Measurements from ENCODE around the gene ETF1. TPM values are rescaled to one million over a fixed set of nuclear protein-coding genes. Genes with fewer than 3 reads are reported as not detected.
"Not testable (repeated sequence)": the region's sequence is repeated elsewhere in the genome, so short reads cannot be mapped to it uniquely, and the experiment has no call there.

The ETF1 gene
- total RNA-seq, 4 donors from 2014 or later = 64.9 to 84.9 (median 80.4) TPM

DNA sequence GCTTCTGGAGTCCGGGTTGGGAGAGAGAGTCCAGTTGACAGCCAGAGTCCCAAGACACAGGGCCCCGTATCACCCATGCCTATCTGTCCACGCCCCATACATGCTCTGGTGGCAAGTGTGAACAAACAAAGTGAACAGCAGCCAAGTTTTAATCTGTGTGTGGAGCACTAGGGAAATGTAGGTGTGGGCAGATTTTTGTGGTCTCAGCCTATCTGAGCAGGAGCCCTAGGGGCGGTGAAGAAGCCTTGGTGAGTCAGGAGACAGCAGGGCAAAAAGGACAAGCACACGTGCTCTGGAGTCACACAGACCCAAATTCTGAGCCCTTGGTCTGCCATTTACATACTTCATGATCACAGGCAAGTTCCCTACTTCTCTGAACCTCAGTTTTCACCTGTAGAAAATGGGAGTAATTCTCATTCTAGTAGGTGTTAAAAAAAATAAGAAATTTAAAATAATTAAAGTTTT is 54.5 kb downstream of the ETF1 start:
- no peak overlapping the region for H3K4me3 ChIP-seq (replicated peaks in 1 of 3)
- no peaks in the 10 kb centered on the region for H3K27me3 ChIP-seq
- H3K9me3 ChIP-seq = no peaks in the 10 kb centered on the region
- 82 to 85% methylated on average over 4 to 5 of the region's 5 CpGs for WGBS, 2 donors
- TF ChIP-seq POLR2A (IDR thresholded peaks at IDR 0.05) = no peak
- TF ChIP-seq, protein P1, sequence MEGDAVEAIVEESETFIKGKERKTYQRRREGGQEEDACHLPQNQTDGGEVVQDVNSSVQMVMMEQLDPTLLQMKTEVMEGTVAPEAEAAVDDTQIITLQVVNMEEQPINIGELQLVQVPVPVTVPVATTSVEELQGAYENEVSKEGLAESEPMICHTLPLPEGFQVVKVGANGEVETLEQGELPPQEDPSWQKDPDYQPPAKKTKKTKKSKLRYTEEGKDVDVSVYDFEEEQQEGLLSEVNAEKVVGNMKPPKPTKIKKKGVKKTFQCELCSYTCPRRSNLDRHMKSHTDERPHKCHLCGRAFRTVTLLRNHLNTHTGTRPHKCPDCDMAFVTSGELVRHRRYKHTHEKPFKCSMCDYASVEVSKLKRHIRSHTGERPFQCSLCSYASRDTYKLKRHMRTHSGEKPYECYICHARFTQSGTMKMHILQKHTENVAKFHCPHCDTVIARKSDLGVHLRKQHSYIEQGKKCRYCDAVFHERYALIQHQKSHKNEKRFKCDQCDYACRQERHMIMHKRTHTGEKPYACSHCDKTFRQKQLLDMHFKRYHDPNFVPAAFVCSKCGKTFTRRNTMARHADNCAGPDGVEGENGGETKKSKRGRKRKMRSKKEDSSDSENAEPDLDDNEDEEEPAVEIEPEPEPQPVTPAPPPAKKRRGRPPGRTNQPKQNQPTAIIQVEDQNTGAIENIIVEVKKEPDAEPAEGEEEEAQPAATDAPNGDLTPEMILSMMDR (IDR thresholded peaks at IDR 0.05) = no peak
- no peak overlapping the region for H3K27ac ChIP-seq
- no peaks in the 10 kb centered on the region for H3K36me3 ChIP-seq
- intact Hi-C loops (cut with DNase I) = no loop called here
- no peak for DNase-seq
- H3K4me1 ChIP-seq = peaks cover 9 to 22% of the 10 kb centered on the region in 2 donors

DNA sequence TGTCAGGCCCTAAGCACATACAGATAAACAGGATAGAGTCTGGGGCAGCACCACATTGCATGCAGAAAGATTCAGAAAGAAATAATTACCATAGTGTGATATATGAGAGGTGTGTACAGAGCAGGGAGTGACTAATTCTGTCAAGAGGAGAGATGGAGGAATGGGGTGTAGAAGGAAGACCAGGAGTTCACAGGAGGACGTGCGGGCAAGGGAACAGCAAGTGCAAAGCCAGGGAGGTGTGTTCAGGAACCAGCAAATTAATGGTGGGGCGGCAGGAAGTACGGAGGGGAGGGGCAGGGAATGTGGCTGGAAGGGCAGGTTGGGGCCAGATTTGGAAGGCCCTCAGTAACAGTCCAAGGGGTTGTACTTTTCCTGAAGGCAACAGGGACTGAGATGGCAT is 60.4 kb downstream of the ETF1 start:
- Histone ChIP-seq H3K9me3 (no peaks in the 10 kb centered on the region), H3K27ac (no peak overlapping the region), H3K4me3 (replicated peaks in 1 of 3) (no peak overlapping the region), H3K4me1 (peaks cover 0 to 5% of the 10 kb centered on the region in 2 donors), H3K27me3 (no peaks in the 10 kb centered on the region), H3K36me3 (no peaks in the 10 kb centered on the region)
- no peak for TF ChIP-seq POLR2A (IDR thresholded peaks at IDR 0.05)
- TF ChIP-seq, protein P1 (IDR thresholded peaks at IDR 0.05) = no peak
- 62 to 66% methylated on average over 4 of the region's 4 CpGs for WGBS, 2 donors
- DNase-seq = no peak
- intact Hi-C loops (cut with DNase I) = no loop called here

DNA sequence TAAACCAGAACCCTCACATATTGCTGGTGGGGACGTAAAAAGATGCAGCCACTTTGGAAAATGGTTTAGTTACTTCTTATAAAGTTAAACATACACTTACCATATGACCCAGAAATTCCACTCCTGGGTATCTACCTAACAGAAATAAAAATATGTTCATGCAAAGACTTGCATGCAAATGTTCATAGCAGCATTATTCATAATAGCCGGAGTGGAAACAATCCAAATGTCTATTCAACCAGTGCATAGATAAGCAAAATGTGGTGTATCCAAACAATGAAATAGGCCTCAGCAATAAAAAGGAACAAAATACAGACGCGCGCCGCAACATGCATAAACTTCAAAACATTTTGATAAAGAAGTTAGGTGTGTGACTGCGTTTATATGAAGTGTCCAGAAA is 66.1 kb downstream of the ETF1 start:
- TF ChIP-seq POLR2A (IDR thresholded peaks at IDR 0.05) = no peak
- TF ChIP-seq, protein P1 (IDR thresholded peaks at IDR 0.05) = no peak
- Histone ChIP-seq H3K36me3 (no peaks in the 10 kb centered on the region), H3K4me1 (peaks cover 5 to 11% of the 10 kb centered on the region in 2 donors), H3K4me3 (replicated peaks in 1 of 3) (no peak overlapping the region), H3K27ac (no peak overlapping the region), H3K27me3 (no peaks in the 10 kb centered on the region), H3K9me3 (no peaks in the 10 kb centered on the region)
- intact Hi-C loops (cut with DNase I) = no loop called here
- no peak for DNase-seq
- WGBS, 2 donors = 93 to 95% methylated on average over 7 of the region's 7 CpGs

DNA sequence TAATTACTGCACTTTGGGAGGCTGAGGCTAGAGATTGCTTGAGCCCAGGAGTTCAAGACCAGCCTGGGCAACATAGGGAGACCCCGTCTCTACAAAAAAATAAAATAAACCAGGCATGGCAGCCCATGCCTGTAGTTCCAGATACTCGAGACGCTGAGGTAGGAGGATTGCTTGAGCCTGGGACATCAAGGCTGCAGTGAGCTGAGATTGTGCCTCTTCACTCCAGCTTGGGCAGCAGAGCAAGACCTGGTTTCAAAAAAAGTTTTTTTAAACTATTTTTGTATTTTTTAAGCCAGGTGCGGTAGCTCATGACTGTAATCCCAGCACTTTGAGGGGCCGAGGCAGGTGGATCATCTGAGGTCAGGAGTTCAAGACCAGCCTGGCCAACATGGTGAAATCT is 69.9 kb downstream of the ETF1 start:
- H3K9me3 ChIP-seq; H3K4me3 ChIP-seq (replicated peaks in 1 of 3); H3K27me3 ChIP-seq; intact Hi-C loops (cut with DNase I); H3K36me3 ChIP-seq: not testable (repeated sequence)
- DNase-seq = peak; percentile 54 to 55
- WGBS, 2 donors = 44 to 48% methylated on average over 5 of the region's 5 CpGs
- peaks cover 5 to 15% of the 10 kb centered on the region in 2 donors for H3K4me1 ChIP-seq
- peak overlapping the region in 2 of 3 donors; percentile 41 to 64 for H3K27ac ChIP-seq

DNA sequence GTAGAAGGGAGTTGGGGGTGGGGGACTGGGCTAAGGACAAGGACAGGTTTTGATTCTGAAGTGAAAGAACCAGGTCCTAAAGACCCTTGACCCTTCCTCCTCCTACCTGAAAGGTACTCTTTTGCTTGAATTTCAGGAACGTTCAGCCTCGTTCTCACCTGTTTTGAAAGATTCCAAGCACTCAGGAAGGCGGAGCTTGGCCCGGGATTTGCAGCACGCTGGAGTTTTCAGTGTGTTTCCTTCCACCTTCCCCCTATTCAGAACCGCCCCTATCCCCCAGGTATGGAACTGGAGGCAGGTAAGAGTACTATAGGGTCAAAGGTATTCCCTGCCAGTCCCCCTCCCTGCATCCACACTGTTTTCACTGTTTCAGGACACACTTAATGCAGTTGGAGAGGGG is 70.7 kb downstream of the ETF1 start:
- intact Hi-C loops (cut with DNase I) = no loop called here
- TF ChIP-seq POLR2A (IDR thresholded peaks at IDR 0.05) = no peak
- TF ChIP-seq, protein P1 (IDR thresholded peaks at IDR 0.05) = no peak

DNA sequence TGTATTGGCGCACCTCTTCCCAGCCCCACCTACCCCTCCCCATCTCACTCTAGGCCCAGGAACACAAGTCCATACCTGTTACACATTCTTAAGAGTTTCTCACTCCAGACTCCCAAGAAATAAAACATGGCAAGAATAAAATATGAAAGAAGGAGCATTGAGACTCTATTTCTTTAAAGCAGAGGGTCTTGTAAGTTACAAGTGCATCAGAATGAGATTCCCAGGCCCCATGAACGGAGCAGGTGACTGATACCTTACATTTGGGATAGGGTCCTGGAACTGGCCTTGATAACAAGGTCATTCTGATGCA is 72.0 kb downstream of the ETF1 start:
- Histone ChIP-seq H3K27me3 (no peaks in the 10 kb centered on the region), H3K4me1 (peaks cover 16 to 36% of the 10 kb centered on the region in 2 donors), H3K4me3 (replicated peaks in 1 of 3) (no peak overlapping the region), H3K36me3 (peaks cover 0 to 15% of the 10 kb centered on the region in 2 donors), H3K27ac (no peak overlapping the region), H3K9me3 (no peaks in the 10 kb centered on the region)
- TF ChIP-seq, protein P1 (IDR thresholded peaks at IDR 0.05) = no peak
- intact Hi-C loops (cut with DNase I) = no loop called here
- WGBS, 2 donors = 94 to 96% methylated on average over 2 of the region's 2 CpGs
- DNase-seq = no peak

More for the DNA sequence above, 70.7 kb downstream of the ETF1 start:
- Histone ChIP-seq H3K9me3 (no peaks in the 10 kb centered on the region), H3K4me1 (peaks cover 5 to 23% of the 10 kb centered on the region in 2 donors), H3K36me3 (peaks cover 0 to 6% of the 10 kb centered on the region in 2 donors), H3K4me3 (replicated peaks in 1 of 3) (no peak overlapping the region), H3K27me3 (no peaks in the 10 kb centered on the region), H3K27ac (peak overlapping the region; percentile 43 to 66 (median 64))
- peak; percentile 75 to 76 for DNase-seq
- 26 to 36% methylated on average over 6 of the region's 6 CpGs for WGBS, 2 donors
